GM21825 (cell line): ENCODE measurements around the gene CFAP65.

ENCODE experiments used
- ATAC-seq: cut with Tn5 transposase; IDR thresholded peaks from one replicate; pipeline ENCODE4 v1.9.1; 2021; ENCODE audit warnings: mild to moderate bottlenecking, moderate library complexity; ENCODE audit not compliant: unreplicated experiment

CFAP65 gene

DNA sequence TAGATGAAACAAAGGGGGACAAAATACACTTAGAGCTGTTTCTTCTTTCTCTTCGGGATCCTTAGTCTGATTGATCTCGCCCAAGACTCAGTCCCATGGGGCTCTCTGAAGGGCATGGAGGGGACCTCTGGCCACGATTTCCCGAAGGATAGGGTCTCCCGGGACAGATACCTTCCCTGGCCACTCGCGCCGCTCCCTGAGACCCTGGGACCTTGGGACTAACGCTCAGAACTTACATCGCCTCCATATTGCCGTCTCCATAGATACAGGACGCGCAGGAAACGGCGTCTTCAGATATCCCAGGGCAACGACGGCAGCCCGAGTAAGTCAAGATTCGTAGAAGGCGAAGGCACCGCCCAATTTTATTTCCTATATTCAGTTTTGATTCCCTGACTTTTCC, at the start of gene CFAP65:
TSS of gene CFAP65 (minus strand) at position 265 of the 400 bp plus-strand sequence. CDS start 2,468 bp downstream, outside the sequence.
- no peak for ATAC-seq

DNA sequence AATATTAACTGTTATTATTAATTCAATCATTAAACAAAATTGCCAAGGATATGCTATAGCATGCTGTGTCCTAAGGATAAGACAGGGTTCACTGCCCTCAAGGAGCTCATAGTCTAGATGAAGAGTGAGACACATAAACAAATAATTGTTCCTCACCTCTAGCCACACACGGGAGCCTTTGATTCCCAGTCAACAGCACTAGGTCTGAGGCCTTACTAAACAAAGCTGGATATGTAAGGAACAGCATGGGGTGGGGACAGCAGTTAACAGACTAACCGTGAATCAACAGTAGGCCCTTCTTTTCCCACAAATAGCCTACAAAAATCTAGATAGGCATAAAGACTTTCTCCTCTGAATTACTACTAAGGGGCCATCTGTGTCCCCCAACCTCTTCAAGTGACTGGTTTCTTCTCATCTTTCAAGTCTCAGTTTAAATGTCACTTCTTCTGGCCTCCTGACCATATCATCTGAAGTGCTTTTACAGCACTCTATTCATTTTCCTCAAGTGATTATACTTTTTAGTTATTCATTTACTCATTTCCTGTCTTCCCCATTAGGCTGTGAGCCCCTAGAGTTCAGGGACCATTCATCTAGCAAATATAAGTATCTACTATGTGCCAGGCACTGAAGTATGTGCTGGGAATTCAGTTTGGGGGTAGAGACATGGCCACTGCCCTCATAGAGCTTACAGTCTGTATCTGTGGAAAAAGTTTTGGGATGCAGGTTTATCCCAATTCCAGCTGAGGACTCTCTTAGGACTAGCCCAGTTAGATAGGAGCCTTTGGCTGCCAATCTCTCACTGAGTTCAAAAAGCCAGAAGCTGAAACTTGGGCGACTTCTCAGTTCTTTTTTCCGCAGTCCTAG, 49.4 kb upstream of the CFAP65 start:
- no peak for ATAC-seq

GRCh38 chr2:219089330-219089729, 48.0 kb upstream of the CFAP65 start:
- ATAC-seq = no peak

- no peak for ATAC-seq
Observed at GRCh38 chr2:219087848-219088247, 46.5 kb upstream of the CFAP65 start.

- no peak for ATAC-seq
Observed at GRCh38 chr2:219087361-219087760, 46.0 kb upstream of the CFAP65 start.

DNA sequence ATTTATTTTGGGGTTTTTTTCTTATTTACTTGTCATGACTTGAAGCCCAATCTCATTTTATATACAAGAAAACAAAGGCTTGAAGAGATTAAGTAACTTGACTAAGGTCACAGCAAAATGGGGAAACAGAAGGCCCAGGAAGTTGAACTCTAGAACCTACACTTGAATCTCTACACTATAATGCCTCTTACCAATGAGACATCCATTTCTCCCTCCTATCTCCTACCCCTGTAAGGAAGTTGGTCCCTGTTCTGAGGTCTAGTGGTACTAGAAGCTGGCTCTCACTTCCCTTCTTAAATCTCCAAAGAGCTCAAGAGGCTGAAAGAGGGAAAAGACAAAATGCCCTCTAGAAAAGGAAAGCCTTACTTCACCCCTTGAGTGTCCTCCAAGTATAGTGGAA, 44.9 kb upstream of the CFAP65 start:
- ATAC-seq = no peak

GRCh38 chr2:219084791-219085190, 43.5 kb upstream of the CFAP65 start:
- no peak for ATAC-seq

DNA sequence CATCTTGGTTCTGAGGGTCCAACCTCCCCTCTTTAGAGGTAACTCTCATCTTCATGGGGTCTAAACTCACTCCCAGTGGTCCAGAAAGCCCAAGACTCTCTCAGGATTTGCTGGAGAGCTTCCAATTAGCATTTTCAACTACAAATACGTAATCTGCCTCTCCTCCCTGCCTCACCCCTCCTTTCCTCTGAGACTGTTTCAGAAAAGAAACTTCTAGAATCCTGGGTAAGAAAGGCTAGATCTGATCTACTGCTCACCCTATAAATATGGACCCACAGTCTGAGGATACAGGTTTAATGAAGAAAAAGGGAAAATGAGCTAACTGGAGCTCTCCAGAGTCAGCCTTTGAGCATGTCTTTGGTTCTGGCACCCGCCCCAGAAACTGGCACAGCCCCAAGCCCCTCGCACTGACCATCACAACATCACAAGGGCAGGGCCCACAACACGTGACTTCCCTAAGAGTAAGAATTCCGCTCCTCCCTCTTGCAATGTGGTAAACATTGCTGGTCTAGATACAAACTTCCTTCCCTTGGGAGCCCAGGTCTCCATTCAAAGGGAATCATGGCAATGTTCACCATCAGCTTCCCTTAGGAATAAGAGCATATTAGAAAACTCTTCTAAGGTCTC, 41.1 kb upstream of the CFAP65 start:
- ATAC-seq = no peak

- ATAC-seq = no peak
Observed at GRCh38 chr2:219081701-219082331, 40.5 kb upstream of the CFAP65 start.

DNA sequence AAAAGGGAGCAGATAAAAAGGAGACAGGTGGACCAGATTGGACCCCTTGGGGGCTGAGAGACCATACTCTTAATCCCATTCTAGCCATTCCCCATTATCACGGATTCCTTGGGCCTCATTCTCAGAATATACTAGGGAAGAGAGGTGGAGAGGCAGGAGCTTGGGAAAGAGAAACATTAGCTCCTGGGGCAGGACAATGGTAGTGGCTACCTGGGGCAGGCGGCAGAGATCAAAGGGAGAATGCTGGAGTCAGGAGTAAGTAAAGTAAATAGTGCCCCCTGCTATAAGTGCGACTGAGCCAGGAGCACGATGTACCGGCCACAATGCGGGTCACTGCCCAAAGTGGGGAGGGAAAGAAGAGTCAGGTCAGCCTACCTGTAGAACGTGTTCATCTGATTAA, 39.8 kb upstream of the CFAP65 start:
- no peak for ATAC-seq

DNA sequence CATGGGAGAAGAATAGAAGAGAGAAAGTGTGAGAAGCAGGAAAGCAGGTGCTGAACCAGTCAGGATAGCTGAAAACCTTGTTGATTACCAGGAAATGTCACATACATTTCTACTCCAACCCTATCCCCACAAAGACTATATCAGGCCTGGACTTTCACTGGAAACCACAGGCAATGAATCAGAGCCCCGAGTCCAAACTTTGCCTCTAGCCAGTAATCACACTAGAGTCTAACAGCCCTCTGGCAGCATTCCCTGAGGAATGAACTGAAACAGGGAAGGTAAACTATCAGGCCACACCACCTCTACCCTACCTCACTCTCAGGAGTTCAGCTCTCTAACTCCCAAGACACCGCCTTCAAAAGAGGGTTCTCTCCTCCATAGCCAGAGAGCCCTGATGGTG, 38.1 kb upstream of the CFAP65 start:
- ATAC-seq = no peak

DNA sequence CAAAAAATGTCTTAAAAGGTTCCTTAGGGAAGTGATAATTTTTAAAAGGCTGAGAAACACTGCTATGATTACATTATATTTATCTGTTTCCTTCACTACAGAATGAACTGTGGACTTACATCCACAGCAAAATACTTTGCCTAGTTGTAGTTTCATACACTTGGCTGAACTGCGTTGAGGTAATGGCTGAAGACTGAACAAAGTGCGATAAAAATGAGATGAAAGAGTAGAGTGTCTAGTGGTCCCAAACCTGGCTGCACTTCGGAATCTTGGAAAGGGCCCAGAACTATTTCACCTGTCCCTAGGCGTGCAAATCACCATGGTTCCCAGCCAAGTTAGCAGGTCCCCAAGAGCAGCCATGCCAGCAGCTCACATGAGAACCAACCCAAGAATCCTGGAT, 37.6 kb upstream of the CFAP65 start:
- ATAC-seq = no peak

DNA sequence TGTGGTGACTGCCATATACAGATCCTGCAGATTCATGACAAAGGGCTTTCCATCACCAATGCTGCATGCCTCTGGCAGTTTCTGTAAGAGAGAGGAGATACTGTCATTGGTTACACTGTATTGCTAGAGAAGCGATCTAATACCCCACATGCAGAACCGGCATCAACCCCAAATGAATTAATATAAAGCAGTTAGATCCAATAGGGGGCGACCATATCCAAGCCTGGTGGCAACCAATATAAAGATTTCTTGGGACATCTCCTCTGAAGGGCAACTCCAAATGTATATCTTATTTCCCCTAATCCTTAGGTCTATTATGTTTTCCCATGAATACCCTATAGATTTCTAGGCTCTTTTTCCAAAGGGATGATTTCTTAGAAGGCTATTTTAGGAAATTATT, 36.8 kb upstream of the CFAP65 start:
- ATAC-seq = no peak

DNA sequence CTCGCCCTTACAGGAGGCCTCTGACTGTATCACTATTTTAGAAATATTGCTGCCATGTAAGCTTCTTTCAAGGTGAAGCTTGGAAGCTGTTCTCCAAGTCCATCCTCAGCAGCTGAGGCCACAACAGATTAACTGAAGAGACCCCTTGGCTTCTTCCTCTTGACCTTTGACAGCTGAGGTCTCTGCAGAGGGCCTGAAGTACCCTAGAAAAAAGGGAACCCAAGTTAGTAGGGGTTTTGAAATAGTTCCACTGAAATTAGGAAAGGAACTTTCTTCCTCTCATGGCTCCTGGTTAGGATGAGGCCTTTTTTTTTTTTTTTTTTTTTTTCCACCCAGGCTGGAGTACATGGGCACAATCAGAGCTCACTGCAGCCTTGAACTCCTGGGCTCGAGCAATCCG, 34.9 kb upstream of the CFAP65 start:
- ATAC-seq = no peak

DNA sequence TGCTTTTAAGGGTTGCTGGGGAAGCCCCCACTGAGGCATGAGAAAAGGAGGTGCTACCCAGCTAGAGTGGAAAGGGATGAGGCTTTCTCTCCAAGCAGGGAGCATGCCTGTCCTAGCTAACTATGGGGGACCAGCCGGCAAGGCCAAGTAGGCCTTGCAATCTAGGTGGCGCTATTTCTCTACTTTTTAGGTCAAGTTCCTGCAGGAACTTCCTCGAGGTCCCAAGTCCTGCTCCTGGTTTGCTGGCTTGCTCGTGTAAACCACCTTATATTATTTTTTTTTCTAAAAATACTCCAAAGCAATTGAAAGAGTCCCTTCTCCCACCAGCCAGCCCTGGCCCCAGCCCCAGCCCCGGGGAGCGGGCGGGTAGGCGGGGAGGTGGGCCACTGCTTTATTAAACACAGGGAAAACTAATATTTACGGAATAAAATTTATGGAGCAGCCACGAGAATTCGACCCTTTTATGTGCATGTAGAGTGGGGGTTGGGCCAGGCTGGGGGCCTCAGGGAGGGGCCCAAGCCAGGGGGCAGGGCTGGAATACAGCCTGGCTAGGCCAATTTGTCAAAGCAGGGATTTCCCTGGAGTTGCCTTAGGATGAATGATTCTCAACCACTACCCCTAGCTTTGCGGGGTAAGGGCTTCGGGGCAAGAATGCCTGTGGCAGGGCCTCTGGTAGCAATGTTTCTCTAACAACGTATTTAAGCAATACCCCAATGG, 32.3 kb upstream of the CFAP65 start:
- no peak for ATAC-seq

DNA sequence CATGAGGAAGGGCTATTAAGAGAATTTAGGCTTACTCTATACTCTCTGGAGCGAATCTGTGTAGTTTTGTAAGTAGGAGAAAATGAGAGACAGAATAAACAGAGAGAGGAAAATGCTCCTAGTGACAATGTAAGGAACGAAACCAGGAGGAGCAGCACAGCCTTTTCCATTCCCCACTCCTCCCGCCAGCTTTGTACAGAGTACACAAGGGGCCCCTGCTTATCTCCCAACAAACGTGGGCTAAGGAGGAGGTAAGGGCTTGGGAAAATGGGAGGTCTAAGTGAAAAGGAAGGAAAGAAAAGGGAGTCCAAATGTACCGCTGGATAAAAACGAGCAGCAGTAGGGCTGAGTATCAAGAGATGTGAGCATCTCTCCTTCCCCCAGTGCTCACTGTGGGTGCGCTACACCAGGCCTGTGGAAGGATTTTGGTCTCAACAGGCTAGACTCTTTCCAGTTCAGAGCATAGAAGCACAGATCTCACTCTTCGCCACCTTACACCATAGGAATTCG, 31.5 kb upstream of the CFAP65 start:
- no peak for ATAC-seq

- no peak for ATAC-seq
Observed at GRCh38 chr2:219071131-219071816, 30.0 kb upstream of the CFAP65 start.

DNA sequence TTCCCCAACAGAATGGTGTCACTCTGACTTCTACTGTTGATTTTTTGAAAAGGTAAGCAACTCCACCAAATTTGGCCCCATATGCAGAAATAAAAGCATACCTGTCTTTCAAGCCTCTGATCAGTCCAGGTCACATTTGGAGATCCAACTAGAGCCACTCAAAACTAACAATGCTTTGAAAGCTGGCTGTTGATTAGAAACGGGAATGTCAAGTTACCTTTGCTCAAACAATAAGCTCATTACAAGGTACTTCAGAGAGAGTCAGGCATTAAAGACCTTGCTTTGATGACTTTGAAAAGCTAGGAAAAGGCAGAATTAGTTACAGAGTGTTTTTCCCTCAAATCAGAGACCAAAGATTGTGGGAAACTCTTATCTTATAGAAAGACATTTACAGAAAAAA, 24.2 kb upstream of the CFAP65 start:
- no peak for ATAC-seq

DNA sequence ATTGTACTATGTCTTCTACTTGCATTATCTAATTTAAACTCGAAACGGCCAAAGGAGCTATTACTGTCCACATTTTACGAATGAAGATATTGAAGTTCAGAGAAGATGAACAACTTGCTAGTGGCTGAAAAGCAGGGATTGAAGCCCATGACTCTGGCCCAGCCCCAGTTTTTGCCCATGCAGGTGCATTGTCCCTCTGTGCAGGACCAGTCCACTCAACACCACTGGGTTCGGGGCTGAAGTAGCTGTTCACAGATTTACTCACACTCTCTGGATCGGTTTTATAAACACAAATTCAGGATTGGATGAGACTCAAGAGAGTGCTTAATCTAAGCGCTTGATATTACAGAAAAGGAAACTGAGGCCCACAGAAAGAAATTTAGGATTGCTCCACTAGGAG, 20.8 kb upstream of the CFAP65 start:
- ATAC-seq = no peak
